Measurements from ENCODE around the gene DCTN1.

Gene DCTN1

GRCh38 chr2:74316627-74317295 lies 63.4 kb downstream of the DCTN1 start:
- no peak for TF ChIP-seq CTCF (conservative IDR thresholded peaks at IDR 0.05; ENCODE audit: low read depth, low read length)
- no peak for DNase-seq (ENCODE audit: low read depth)
- no peak overlapping the region for H3K4me3 ChIP-seq (ENCODE audit: low read depth, low read length)

GRCh38 chr2:74314107-74314506 lies 66.0 kb downstream of the DCTN1 start:
- DNase-seq (ENCODE audit: low read depth) = no peak
- no peak overlapping the region for H3K4me3 ChIP-seq (ENCODE audit: low read depth, low read length)
- no peak for TF ChIP-seq CTCF (conservative IDR thresholded peaks at IDR 0.05; ENCODE audit: low read depth, low read length)

- no peak overlapping the region for H3K4me3 ChIP-seq (ENCODE audit: low read depth, low read length)
- DNase-seq (ENCODE audit: low read depth) = no peak
- no peak for TF ChIP-seq CTCF (conservative IDR thresholded peaks at IDR 0.05; ENCODE audit: low read depth, low read length)
Observed at GRCh38 chr2:74313497-74313896, 66.6 kb downstream of the DCTN1 start.

GRCh38 chr2:74312913-74313312 lies 67.2 kb downstream of the DCTN1 start:
- no peak for TF ChIP-seq CTCF (conservative IDR thresholded peaks at IDR 0.05; ENCODE audit: low read depth, low read length)
- DNase-seq (ENCODE audit: low read depth) = no peak
- H3K4me3 ChIP-seq (ENCODE audit: low read depth, low read length) = no peak overlapping the region
